CD14-positive monocyte (primary cell): ENCODE data around the gene DPY19L3. TPM values are rescaled to one million over a fixed set of nuclear protein-coding genes. Genes with fewer than 3 reads are reported as not detected.
A peak's percentile ranks its signal among the peaks of the same experiment; 100 is the strongest.

Source experiments
- DNase-seq, 3 donors: peaks; one replicate each; pipeline ENCODE4 v3.0.0-alpha.2; 2011 to 2022
- H2AFZ ChIP-seq: 2 replicates; pipeline ENCODE4 v1.6.0; 2012; ENCODE audit warnings: mild to moderate bottlenecking, low read depth, low read length, inconsistent platforms; ENCODE audit not compliant: insufficient read depth, poor library complexity, severe bottlenecking
- H3K27ac ChIP-seq, 2 donors: 1 replicate in 1 of 2; 2 replicates in 1 of 2; pipeline ENCODE4 v1.5.1; 2012 to 2013; ENCODE audit warnings: low read length in 2 of 2, control low read depth in 1 of 2, inconsistent platforms in 1 of 2, low read depth in 1 of 2, mild to moderate bottlenecking in 1 of 2
- H3K27me3 ChIP-seq, 2 donors: one replicate each; pipeline versions ENCODE4 v1.6.0 to v1.6.1; 2011 to 2013; ENCODE audit warnings: low read length in 2 of 2; ENCODE audit not compliant: control insufficient read depth in 2 of 2, insufficient read depth in 2 of 2
- H3K36me3 ChIP-seq, 2 donors: replicated peaks in 1 of 2; 1 replicate in 1 of 2; 2 replicates in 1 of 2; pipeline versions ENCODE4 v1.5.1 to v1.6.1; 2012 to 2013; ENCODE audit warnings: low read length in 2 of 2, control low read depth in 1 of 2, inconsistent platforms in 1 of 2, mild to moderate bottlenecking in 1 of 2; ENCODE audit not compliant: insufficient read depth in 2 of 2, control insufficient read depth in 1 of 2
- H3K4me1 ChIP-seq, 2 donors: 1 replicate in 1 of 2; 2 replicates in 1 of 2; pipeline versions ENCODE4 v1.5.1 to v1.6.1; 2012 to 2013; ENCODE audit warnings: low read length in 2 of 2, control low read depth in 1 of 2, inconsistent platforms in 1 of 2, mild to moderate bottlenecking in 1 of 2, moderate library complexity in 1 of 2; ENCODE audit not compliant: insufficient read depth in 2 of 2, control insufficient read depth in 1 of 2
- H3K4me2 ChIP-seq: replicated peaks from 2 replicates; pipeline ENCODE3; 2012; ENCODE audit warnings: low read length, moderate library complexity, mild to moderate bottlenecking; ENCODE audit not compliant: poor library complexity, severe bottlenecking; ENCODE audit errors: extremely low read depth
- H3K4me3 ChIP-seq, 3 experiments: fragments of 200-600 bp in 1 of 3; sonication (generic) in 1 of 3; replicated peaks in 1 of 3; 1 replicate in 2 of 3; 2 replicates in 1 of 3; pipeline ENCODE4 v1.5.1; 2011 to 2013; ENCODE audit warnings: low read length in 3 of 3, mild to moderate bottlenecking in 3 of 3, control low read depth in 2 of 3, low read depth in 2 of 3, inconsistent platforms in 1 of 3, moderate library complexity in 1 of 3
- H3K79me2 ChIP-seq: 2 replicates; pipeline ENCODE4 v1.6.0; 2012; ENCODE audit warnings: mild to moderate bottlenecking, control low read depth, inconsistent platforms, low read length, moderate library complexity; ENCODE audit not compliant: insufficient read depth
- H3K9ac ChIP-seq: 2 replicates; pipeline ENCODE4 v1.6.0; 2017; ENCODE audit warnings: low read length, mild to moderate bottlenecking; ENCODE audit not compliant: insufficient read depth, poor library complexity, severe bottlenecking
- H3K9me3 ChIP-seq, 2 donors: replicated peaks in 1 of 2; 1 replicate in 1 of 2; 2 replicates in 1 of 2; pipeline versions ENCODE4 v1.5.1 to v1.6.1; 2012 to 2013; ENCODE audit warnings: low read length in 2 of 2, control low read depth in 1 of 2; ENCODE audit not compliant: control insufficient read depth in 1 of 2, insufficient read depth in 1 of 2
- H4K20me1 ChIP-seq: 2 replicates; pipeline ENCODE4 v1.6.0; 2012; ENCODE audit warnings: mild to moderate bottlenecking, low read length, control low read depth, moderate library complexity; ENCODE audit not compliant: insufficient read depth
- H3K27ac Mint-ChIP-seq, 7 donors: one replicate each; pipeline ENCODE4 v1.8.0; 2020; ENCODE audit warnings: mild to moderate bottlenecking in 7 of 7, mixed read lengths in 7 of 7, moderate library complexity in 6 of 7, inconsistent platforms in 2 of 7
- H3K27me3 Mint-ChIP-seq, 3 donors: one replicate each; pipeline ENCODE4 v1.8.0; 2021 to 2022; ENCODE audit warnings: low read depth in 3 of 3, mild to moderate bottlenecking in 3 of 3, mixed read lengths in 3 of 3, moderate library complexity in 3 of 3, inconsistent platforms in 1 of 3
- H3K36me3 Mint-ChIP-seq, 2 donors: one replicate each; pipeline ENCODE4 v1.8.0; 2020; ENCODE audit warnings: mixed read lengths in 2 of 2, inconsistent platforms in 1 of 2, mild to moderate bottlenecking in 1 of 2
- H3K4me1 Mint-ChIP-seq: one replicate; pipeline ENCODE4 v1.8.0; 2020; ENCODE audit warnings: mild to moderate bottlenecking, mixed read lengths
- H3K4me3 Mint-ChIP-seq, 2 donors: one replicate each; pipeline ENCODE4 v1.8.0; 2020; ENCODE audit warnings: mild to moderate bottlenecking in 2 of 2, mixed read lengths in 2 of 2, moderate library complexity in 1 of 2
- H3K9me3 Mint-ChIP-seq, 7 donors: one replicate each; pipeline ENCODE4 v1.8.0; 2020 to 2022; ENCODE audit warnings: mixed read lengths in 7 of 7, mild to moderate bottlenecking in 6 of 7, moderate library complexity in 6 of 7, inconsistent platforms in 2 of 7
- CTCF ChIP-seq: fragments of 200-600 bp; IDR thresholded peaks from one replicate; pipeline ENCODE4 v1.8.0; 2022; ENCODE audit warnings: antibody characterized with exemption, mild to moderate bottlenecking
- WGBS: methylation state at CpG from one replicate; pipeline ENCODE4 v1.1.5; 2013; ENCODE audit warnings: missing lambda C conversion rate; ENCODE audit not compliant: insufficient coverage; 5-methylcytosine and 5-hydroxymethylcytosine counted together
- intact Hi-C, 2 donors: fragments of 100-400 bp; cut with micrococcal nuclease; formaldehyde crosslinking; loops; one replicate each; pipeline versions ENCODE4 v1.15.0 to v1.15.1; 2023
- polyA plus RNA-seq, 3 donors: library from polyadenylated mRNA; depleted of rRNA in 1 of 3; unstranded in 2 of 3; stranded (reverse) in 1 of 3; fragments of 300-500 nt in 2 of 3; fragments of >200 nt in 1 of 3; fragmentation: Illumina TruSeq in 2 of 3; gene quantifications; 1 replicate in 2 of 3; 2 replicates in 1 of 3; pipeline ENCODE4 v1.2.3, GENCODE V29; 2012 to 2021

The DPY19L3 gene
- polyA plus RNA-seq, 3 donors: 6.5 to 13.8 (median 7.7) TPM

- Mint-ChIP-seq H3K36me3 (peaks cover 16 to 24% of the 10 kb centered on the region in 2 donors), H3K4me1 (peaks cover 30% of the 10 kb centered on the region), H3K27ac (peak overlapping the region; percentile 79 to 92 (median 90)), H3K9me3 (peaks cover 0 to 6% (median 0%) of the 10 kb centered on the region in 7 donors), H3K4me3 (peak overlapping the region; percentile 80 to 88), H3K27me3 (peaks cover 27 to 33% (median 31%) of the 10 kb centered on the region in 3 donors)
- WGBS: 1% methylated on average over 36 of the region's 36 CpGs
- peaks cover 5% of the 10 kb centered on the region for H3K79me2 ChIP-seq
- H3K9ac ChIP-seq: peak overlapping the region; percentile 86
- no peak for TF ChIP-seq CTCF
- no peaks in the 10 kb centered on the region for H4K20me1 ChIP-seq
- DNase-seq: peak in 1 of 3 donors; percentile 55
- H3K9me3 ChIP-seq: no peaks in the 10 kb centered on the region
- peak overlapping the region; percentile 59 to 77 (median 70) for H3K4me3 ChIP-seq
- peak overlapping the region; percentile 85 to 90 for H3K27ac ChIP-seq
- H3K4me2 ChIP-seq: peak overlapping the region; percentile 82
- peak overlapping the region; percentile 84 for H2AFZ ChIP-seq
- intact Hi-C loops: loop anchor here (10.0 kb wide), 2 partner anchors 180 to 270 kb away; partner anchors contain the start of genes ANKRD27 (in 2 of the 2), RGS9BP (in 2 of the 2) and PDCD5 (in 1 of the 2)
- H3K36me3 ChIP-seq: peaks cover 8 to 14% of the 10 kb centered on the region in 2 donors
- peaks cover 8 to 18% of the 10 kb centered on the region in 2 donors for H3K27me3 ChIP-seq
- peaks cover 26 to 33% of the 10 kb centered on the region in 2 donors for H3K4me1 ChIP-seq
Measured at GRCh38 chr19:32404933-32405430, 588 bp upstream of the DPY19L3 start.

- Histone ChIP-seq H4K20me1 (no peaks in the 10 kb centered on the region), H3K4me2 (peak overlapping the region; percentile 82), H3K27me3 (peaks cover 4 to 11% of the 10 kb centered on the region in 2 donors), H3K9me3 (no peaks in the 10 kb centered on the region), H3K4me1 (peaks cover 26 to 33% of the 10 kb centered on the region in 2 donors), H3K27ac (peak overlapping the region in 1 of 2 donors; percentile 85), H3K79me2 (peaks cover 5% of the 10 kb centered on the region), H3K4me3 (peak overlapping the region; percentile 59 to 77 (median 70)), H3K9ac (peak overlapping the region; percentile 86), H3K36me3 (peaks cover 10 to 27% of the 10 kb centered on the region in 2 donors), H2AFZ (peak overlapping the region; percentile 84)
- H3K36me3 Mint-ChIP-seq: peaks cover 29 to 34% of the 10 kb centered on the region in 2 donors
- H3K27me3 Mint-ChIP-seq: peaks cover 22 to 23% (median 23%) of the 10 kb centered on the region in 3 donors
- peaks cover 30% of the 10 kb centered on the region for H3K4me1 Mint-ChIP-seq
- H3K27ac Mint-ChIP-seq: peak overlapping the region in 6 of 7 donors; percentile 33 to 85 (median 81)
- 2% methylated on average over 25 of the region's 33 CpGs for WGBS
- intact Hi-C loops: loop anchor here (10.0 kb wide), 2 partner anchors 178 to 268 kb away; partner anchors contain the start of genes ANKRD27 (in 2 of the 2), RGS9BP (in 2 of the 2) and PDCD5 (in 1 of the 2)
- TF ChIP-seq CTCF: no peak
- H3K4me3 Mint-ChIP-seq: peak overlapping the region; percentile 79 to 88
- H3K9me3 Mint-ChIP-seq: peaks cover 0 to 5% (median 0%) of the 10 kb centered on the region in 7 donors
- no peak for DNase-seq
Measured at GRCh38 chr19:32406161-32407003, 812 bp downstream of the DPY19L3 start.
